ENCODE data around the gene CYP51A1.

GRCh38 chr7:92133133-92133736 is 1.0 kb downstream of the CYP51A1 start:
- TF ChIP-seq CTCF (conservative IDR thresholded peaks at IDR 0.05 in 1 of 2, IDR thresholded peaks at IDR 0.05 in 1 of 2; ENCODE audit: extremely low read depth in 1 of 2, insufficient read depth in 1 of 2, low read depth in 1 of 2, low read length in 2 of 2) = no peak
- no peak for TF ChIP-seq EZH2 (IDR thresholded peaks at IDR 0.05; ENCODE audit: borderline replicate concordance, low read length)

Measured in mammary epithelial cell (primary cell).